Measurements from ENCODE around the gene PFKM. TPM values are rescaled to one million over a fixed set of nuclear protein-coding genes. Genes with fewer than 3 reads are reported as not detected.
A peak's percentile ranks its signal among the peaks of the same experiment; 100 is the strongest.

PFKM gene
- polyA plus RNA-seq, 1 donor = 41.9 TPM

DNA sequence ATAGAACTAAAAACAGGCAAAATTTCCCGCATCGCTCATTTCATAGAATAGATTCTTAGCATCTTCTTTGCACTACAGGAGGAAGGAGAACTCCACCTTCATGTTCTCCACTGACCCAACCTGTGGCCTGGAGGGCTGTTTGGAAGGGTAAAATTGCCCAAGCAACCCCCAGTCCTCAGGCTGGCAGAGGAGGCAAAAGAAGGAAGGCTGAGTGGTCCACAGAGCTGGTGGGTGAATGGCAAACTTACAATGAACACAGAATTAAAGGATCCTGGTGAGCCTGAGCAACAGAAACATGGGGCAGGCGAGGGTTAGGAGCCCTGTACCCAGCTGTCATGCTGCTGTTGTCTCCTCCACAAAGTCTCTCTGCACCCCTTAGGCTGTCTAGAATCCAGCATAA is 38.3 kb upstream of the PFKM start:
- Histone ChIP-seq H3K27me3 (ENCODE audit: control insufficient read depth, insufficient read depth, low read length) (no peaks in the 10 kb centered on the region), H3K36me3 (ENCODE audit: control insufficient read depth, insufficient read depth, low read length) (peaks cover 29% of the 10 kb centered on the region), H3K27ac (ENCODE audit: low read length) (no peak overlapping the region), H3K4me3 (ENCODE audit: low read length) (no peak overlapping the region), H3K4me1 (ENCODE audit: control insufficient read depth, insufficient read depth, low read length) (no peaks in the 10 kb centered on the region), H3K9me3 (ENCODE audit: control insufficient read depth, low read depth, low read length) (no peaks in the 10 kb centered on the region)
- no peak for DNase-seq
- no CpG with 5 or more reads among the region's 3 CpGs for whole genome bisulfite sequencing (ENCODE audit: insufficient coverage, low lambda C conversion rate)

DNA sequence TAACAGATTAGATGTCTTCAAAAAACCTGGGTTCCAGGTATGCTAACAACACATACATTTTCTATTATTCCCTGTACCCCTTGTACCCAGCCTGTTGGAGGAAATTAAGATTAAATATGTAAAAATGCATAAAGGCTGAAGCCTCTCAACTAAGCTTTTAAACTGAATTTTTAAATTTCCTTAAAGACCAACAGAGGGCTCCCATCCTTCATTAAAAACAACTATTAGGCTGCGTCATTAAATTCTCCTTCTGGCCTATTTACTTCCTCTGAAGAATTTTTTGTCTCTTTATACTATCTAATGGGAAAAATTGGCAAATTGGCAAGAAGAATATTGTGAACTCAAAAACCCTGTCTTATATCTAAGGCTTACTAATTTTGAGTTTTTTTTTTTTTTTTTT is 35.1 kb upstream of the PFKM start:
- peak in 1 of 2 donors; percentile 5 for DNase-seq
- Histone ChIP-seq H3K4me3 (ENCODE audit: low read length) (no peak overlapping the region), H3K27ac (ENCODE audit: low read length) (no peak overlapping the region), H3K27me3 (ENCODE audit: control insufficient read depth, insufficient read depth, low read length) (no peaks in the 10 kb centered on the region), H3K36me3 (ENCODE audit: control insufficient read depth, insufficient read depth, low read length) (peaks cover 47% of the 10 kb centered on the region), H3K4me1 (ENCODE audit: control insufficient read depth, insufficient read depth, low read length) (no peaks in the 10 kb centered on the region), H3K9me3 (ENCODE audit: control insufficient read depth, low read depth, low read length) (no peaks in the 10 kb centered on the region)
- 60% methylated on average over 1 of the region's 1 CpG for WGBS (ENCODE audit: insufficient coverage, low lambda C conversion rate)

GRCh38 chr12:48084841-48085460 is 34.2 kb upstream of the PFKM start:
- Histone ChIP-seq H3K36me3 (ENCODE audit: control insufficient read depth, insufficient read depth, low read length) (peaks cover 49% of the 10 kb centered on the region), H3K4me3 (ENCODE audit: low read length) (no peak overlapping the region), H3K27me3 (ENCODE audit: control insufficient read depth, insufficient read depth, low read length) (no peaks in the 10 kb centered on the region), H3K9me3 (ENCODE audit: control insufficient read depth, low read depth, low read length) (no peaks in the 10 kb centered on the region), H3K4me1 (ENCODE audit: control insufficient read depth, insufficient read depth, low read length) (no peaks in the 10 kb centered on the region), H3K27ac (ENCODE audit: low read length) (no peak overlapping the region)
- 90% methylated on average over 2 of the region's 12 CpGs for WGBS (ENCODE audit: insufficient coverage, low lambda C conversion rate)
- no peak for DNase-seq

DNA sequence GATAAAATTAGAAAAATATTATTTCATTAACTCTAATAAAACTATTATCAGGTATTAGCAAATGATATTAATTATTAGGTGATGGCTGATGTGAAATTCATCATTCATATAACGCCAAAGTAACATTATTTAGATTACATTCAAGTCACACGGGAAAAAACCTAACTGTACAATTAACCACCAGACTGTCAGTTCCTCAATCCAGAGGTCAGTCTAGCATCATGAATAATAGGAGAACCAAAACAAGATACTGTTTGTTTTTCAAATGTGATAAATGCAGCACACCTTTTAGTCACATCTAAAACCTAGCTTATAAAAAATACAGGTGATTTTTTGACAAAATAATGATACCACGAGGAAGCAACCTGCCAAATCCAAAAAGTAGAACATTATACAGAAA is 32.8 kb upstream of the PFKM start:
- Histone ChIP-seq H3K9me3 (ENCODE audit: control insufficient read depth, low read depth, low read length) (no peaks in the 10 kb centered on the region), H3K4me3 (ENCODE audit: low read length) (no peak overlapping the region), H3K27ac (ENCODE audit: low read length) (no peak overlapping the region), H3K4me1 (ENCODE audit: control insufficient read depth, insufficient read depth, low read length) (no peaks in the 10 kb centered on the region), H3K27me3 (ENCODE audit: control insufficient read depth, insufficient read depth, low read length) (no peaks in the 10 kb centered on the region), H3K36me3 (ENCODE audit: control insufficient read depth, insufficient read depth, low read length) (peaks cover 48% of the 10 kb centered on the region)
- no peak for DNase-seq
- WGBS (ENCODE audit: insufficient coverage, low lambda C conversion rate) = 92% methylated on average over 2 of the region's 3 CpGs

- Histone ChIP-seq H3K9me3 (ENCODE audit: control insufficient read depth, low read depth, low read length) (no peaks in the 10 kb centered on the region), H3K27me3 (ENCODE audit: control insufficient read depth, insufficient read depth, low read length) (no peaks in the 10 kb centered on the region), H3K4me3 (ENCODE audit: low read length) (no peak overlapping the region), H3K36me3 (ENCODE audit: control insufficient read depth, insufficient read depth, low read length) (peaks cover 45% of the 10 kb centered on the region), H3K4me1 (ENCODE audit: control insufficient read depth, insufficient read depth, low read length) (no peaks in the 10 kb centered on the region), H3K27ac (ENCODE audit: low read length) (no peak overlapping the region)
- WGBS (ENCODE audit: insufficient coverage, low lambda C conversion rate) = 78% methylated on average over 1 of the region's 1 CpG
- DNase-seq = no peak
These were observed 26.6 kb upstream of the PFKM start for GRCh38 chr12:48092611-48093010.

- Histone ChIP-seq H3K27me3 (ENCODE audit: control insufficient read depth, insufficient read depth, low read length) (no peaks in the 10 kb centered on the region), H3K27ac (ENCODE audit: low read length) (no peak overlapping the region), H3K9me3 (ENCODE audit: control insufficient read depth, low read depth, low read length) (no peaks in the 10 kb centered on the region), H3K36me3 (ENCODE audit: control insufficient read depth, insufficient read depth, low read length) (peaks cover under 1% of the 10 kb centered on the region), H3K4me1 (ENCODE audit: control insufficient read depth, insufficient read depth, low read length) (peaks cover 19% of the 10 kb centered on the region), H3K4me3 (ENCODE audit: low read length) (peak overlapping the region; percentile 76)
- no CpG with 5 or more reads among the region's 4 CpGs for WGBS (ENCODE audit: insufficient coverage, low lambda C conversion rate)
- peak in 1 of 2 donors; percentile 14 for DNase-seq
These were observed 14.6 kb upstream of the PFKM start for GRCh38 chr12:48104531-48104930.

GRCh38 chr12:48105321-48105866 is 13.8 kb upstream of the PFKM start:
- Histone ChIP-seq H3K9me3 (ENCODE audit: control insufficient read depth, low read depth, low read length) (no peaks in the 10 kb centered on the region), H3K36me3 (ENCODE audit: control insufficient read depth, insufficient read depth, low read length) (no peaks in the 10 kb centered on the region), H3K27me3 (ENCODE audit: control insufficient read depth, insufficient read depth, low read length) (no peaks in the 10 kb centered on the region), H3K4me3 (ENCODE audit: low read length) (peak overlapping the region; percentile 76), H3K4me1 (ENCODE audit: control insufficient read depth, insufficient read depth, low read length) (peaks cover 19% of the 10 kb centered on the region), H3K27ac (ENCODE audit: low read length) (peak overlapping the region; percentile 92)
- 0% methylated on average over 1 of the region's 30 CpGs for WGBS (ENCODE audit: insufficient coverage, low lambda C conversion rate)
- no peak for DNase-seq

GRCh38 chr12:48105867-48106680 is 13.1 kb upstream of the PFKM start, which contains the start of gene SENP1:
SENP1 (minus strand) TSS chr12:48106079; CDS start chr12:48101472, 4,607 bp downstream.
- Histone ChIP-seq H3K36me3 (ENCODE audit: control insufficient read depth, insufficient read depth, low read length) (no peaks in the 10 kb centered on the region), H3K27me3 (ENCODE audit: control insufficient read depth, insufficient read depth, low read length) (no peaks in the 10 kb centered on the region), H3K27ac (ENCODE audit: low read length) (peak within 1 kb of the TSS; percentile 92), H3K4me3 (ENCODE audit: low read length) (peak within 1 kb of the TSS; percentile 76), H3K4me1 (ENCODE audit: control insufficient read depth, insufficient read depth, low read length) (peaks cover 19% of the 10 kb centered on the region), H3K9me3 (ENCODE audit: control insufficient read depth, low read depth, low read length) (no peaks in the 10 kb centered on the region)
- WGBS (ENCODE audit: insufficient coverage, low lambda C conversion rate) = 0% methylated on average over 1 of the region's 53 CpGs
- DNase-seq = peak; percentile 77 to 95

DNA sequence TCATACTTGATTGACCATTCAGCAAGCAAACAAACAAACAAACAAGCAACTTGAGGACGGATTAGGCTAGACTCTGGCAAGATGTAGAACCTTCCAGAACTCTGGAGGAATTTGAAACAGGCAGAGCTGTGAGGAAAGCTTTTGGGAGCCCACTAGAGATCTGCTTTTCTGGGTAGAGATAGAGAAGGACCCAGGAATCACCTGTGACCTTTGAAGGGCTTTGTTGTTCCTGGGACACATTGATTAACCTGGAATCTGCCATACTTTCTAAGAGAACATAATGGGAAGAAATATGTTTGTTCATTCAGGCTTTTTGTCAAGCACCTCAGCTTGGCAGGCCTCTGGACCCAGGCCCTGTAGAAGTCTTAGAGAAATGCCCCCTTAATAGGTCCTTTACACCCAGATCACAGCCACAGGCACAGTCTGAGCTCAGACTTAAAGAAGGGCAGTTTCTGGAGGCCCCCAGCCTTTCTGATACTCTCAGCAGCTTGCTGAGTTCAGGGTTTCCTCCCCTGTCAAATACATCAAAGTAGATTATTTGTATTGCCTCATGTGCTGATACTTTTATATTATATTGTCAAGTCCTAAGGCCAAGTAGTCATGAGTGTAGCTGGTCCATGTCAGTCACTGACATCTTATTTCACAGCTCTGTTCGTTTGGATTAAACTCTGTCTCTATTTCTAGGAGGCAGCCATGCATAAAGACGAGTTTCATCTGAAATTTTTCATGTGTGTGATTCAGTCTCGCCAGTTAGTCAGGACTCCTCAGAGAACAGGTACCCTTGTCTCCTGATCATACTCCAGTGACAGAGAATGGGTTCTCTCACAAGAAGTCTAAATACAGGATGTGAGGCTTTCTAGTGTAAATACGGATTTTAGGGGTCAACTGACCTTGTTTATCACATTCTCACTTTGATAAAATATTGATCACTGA is 12.2 kb upstream of the PFKM start:
- H3K27me3 ChIP-seq (ENCODE audit: control insufficient read depth, insufficient read depth, low read length) = no peaks in the 10 kb centered on the region
- peak overlapping the region; percentile 92 for H3K27ac ChIP-seq (ENCODE audit: low read length)
- no peaks in the 10 kb centered on the region for H3K9me3 ChIP-seq (ENCODE audit: control insufficient read depth, low read depth, low read length)
- no CpG with 5 or more reads among the region's 5 CpGs for WGBS (ENCODE audit: insufficient coverage, low lambda C conversion rate)
- peak in 1 of 2 donors; percentile 48 for DNase-seq
- H3K36me3 ChIP-seq (ENCODE audit: control insufficient read depth, insufficient read depth, low read length) = no peaks in the 10 kb centered on the region
- peak overlapping the region; percentile 76 for H3K4me3 ChIP-seq (ENCODE audit: low read length)
- H3K4me1 ChIP-seq (ENCODE audit: control insufficient read depth, insufficient read depth, low read length) = peaks cover 19% of the 10 kb centered on the region

DNA sequence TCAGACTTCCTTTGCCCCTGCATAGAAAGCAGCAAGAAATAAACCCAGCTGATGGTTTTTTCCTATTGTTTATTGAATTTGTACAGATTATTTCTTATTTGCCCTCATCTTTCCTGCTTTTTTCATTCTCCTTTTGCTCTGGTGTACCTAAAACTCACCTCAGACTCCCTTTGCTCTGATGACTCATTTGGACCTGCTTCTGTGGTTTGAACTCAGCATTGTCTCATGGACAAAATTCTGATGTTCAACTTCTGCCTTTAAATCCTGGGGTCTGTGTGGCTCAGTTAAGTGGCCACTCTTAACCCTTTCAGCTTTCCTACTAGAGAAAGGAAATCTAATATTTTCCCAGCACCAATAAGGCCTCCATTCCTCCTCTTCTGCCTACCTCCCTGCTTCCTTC is 9.7 kb upstream of the PFKM start:
- Histone ChIP-seq H3K27ac (ENCODE audit: low read length) (no peak overlapping the region), H3K36me3 (ENCODE audit: control insufficient read depth, insufficient read depth, low read length) (no peaks in the 10 kb centered on the region), H3K4me1 (ENCODE audit: control insufficient read depth, insufficient read depth, low read length) (peaks cover 17% of the 10 kb centered on the region), H3K9me3 (ENCODE audit: control insufficient read depth, low read depth, low read length) (no peaks in the 10 kb centered on the region), H3K4me3 (ENCODE audit: low read length) (no peak overlapping the region), H3K27me3 (ENCODE audit: control insufficient read depth, insufficient read depth, low read length) (no peaks in the 10 kb centered on the region)
- DNase-seq = no peak

All from large intestine (tissue), 3 donors.